Stimulated activated CD4-positive, alpha-beta T cell treated with anti-CD3 and anti-CD28 coated beads, Interleukin-15, amount 100 ng/mL, for 48 hours (primary cell): ENCODE measurements around the gene PTPRT.

Experiments used
- DNase-seq, 2 donors: peaks; one replicate each; pipeline ENCODE4 v3.0.0-alpha.2; 2020; ENCODE audit warnings: low read depth in 2 of 2

PTPRT gene

GRCh38 chr20:42974347-42974746 lies 215.4 kb downstream of the PTPRT start:
- no peak for DNase-seq

DNA sequence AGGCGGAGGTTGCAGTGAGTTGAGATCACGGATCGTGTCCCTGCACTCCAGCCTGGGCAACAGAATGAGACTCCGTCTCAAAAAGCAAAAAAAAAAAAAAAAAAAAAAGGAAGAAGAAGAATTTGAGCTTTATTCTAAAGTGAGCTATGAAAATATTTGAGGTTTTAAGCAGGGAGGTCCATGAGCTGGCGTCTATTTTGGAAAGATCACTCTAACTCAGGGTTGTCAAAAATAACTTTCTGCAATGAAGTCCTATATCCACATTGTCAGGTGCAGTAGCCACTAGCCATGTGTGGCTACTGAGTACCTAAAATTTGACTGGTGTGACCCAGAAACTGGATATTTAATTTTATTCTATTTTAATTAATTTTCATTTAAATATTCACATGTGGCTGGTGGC lies 217.1 kb downstream of the PTPRT start:
- DNase-seq = no peak

DNA sequence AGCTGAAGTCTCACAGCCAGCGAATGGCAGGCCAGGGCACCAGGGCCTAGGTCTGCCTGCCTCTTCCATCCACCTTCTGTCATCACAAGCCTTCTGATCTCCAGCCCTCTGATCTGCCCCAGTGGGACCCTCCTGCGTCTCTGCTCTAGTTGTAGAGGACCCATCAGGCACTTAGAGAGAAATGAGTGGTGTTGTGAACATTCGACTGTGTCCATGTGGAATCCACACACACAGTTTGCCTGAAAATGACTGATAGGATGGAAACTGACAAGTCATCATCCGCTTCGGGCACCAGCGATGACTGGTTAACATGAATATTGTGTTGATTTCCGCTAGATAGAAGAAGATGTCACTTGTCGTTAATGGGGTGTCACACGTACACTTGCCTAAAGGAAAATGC lies 221.0 kb downstream of the PTPRT start:
- no peak for DNase-seq

- no peak for DNase-seq
Observed at GRCh38 chr20:42963796-42964195, 225.9 kb downstream of the PTPRT start.

DNA sequence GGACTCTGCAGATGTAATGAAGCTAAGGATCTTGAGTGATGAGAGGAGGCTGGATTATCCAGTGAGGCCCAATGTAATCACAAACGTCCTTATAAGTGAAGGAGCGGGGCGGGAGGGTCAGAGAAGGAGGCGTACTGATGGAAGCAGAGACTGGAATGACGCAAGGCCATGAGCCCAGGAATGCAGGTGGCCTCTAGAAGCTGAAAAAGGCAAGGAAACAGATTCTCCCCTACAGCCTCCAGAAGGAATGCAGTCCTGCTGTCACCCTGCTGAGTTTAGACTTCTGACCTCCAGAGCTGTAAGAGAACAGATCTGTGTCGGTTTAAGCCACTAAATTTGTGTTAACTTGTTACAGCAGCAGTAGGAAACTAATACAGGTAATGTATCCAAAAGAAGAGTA lies 227.9 kb downstream of the PTPRT start:
- no peak for DNase-seq

DNA sequence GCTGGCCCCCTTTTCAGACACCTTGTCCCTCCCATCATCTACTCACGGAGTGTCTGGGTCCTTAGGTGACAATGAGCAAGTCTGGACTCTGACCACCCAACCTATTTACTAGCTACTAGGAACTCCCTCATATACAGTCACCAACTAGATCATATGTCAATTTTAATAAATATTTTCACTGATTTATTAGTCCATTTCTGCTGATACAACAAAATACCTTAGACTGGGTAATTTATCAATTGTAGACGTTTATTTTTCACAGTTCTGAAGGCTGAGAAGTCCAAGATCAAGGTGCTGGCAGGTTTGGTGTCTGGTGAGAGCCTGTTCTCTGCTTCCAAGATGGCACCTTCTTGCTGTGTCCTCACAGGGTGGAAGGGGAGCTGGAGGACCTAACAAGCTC lies 229.7 kb downstream of the PTPRT start:
- DNase-seq = no peak

GRCh38 chr20:42958367-42959069 lies 231.2 kb downstream of the PTPRT start:
- DNase-seq = no peak

DNA sequence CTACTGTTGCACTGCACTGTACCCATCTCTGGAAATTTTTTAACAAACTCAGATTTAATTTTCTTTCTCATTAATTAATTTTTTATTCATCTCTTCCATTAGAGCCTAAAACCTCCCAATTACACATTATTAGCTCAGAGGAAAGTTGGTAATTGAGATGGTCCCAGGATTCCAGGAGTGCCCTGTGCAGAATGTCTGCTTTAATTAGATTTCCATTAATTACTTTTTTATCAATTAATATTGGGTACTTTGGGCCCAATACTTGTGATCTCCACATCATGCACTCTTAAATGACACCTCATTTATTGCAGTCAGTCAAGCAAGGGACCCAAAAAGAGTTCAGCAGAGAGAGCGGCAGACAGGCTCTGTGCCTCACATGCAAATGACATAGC lies 232.0 kb downstream of the PTPRT start:
- DNase-seq = no peak

DNA sequence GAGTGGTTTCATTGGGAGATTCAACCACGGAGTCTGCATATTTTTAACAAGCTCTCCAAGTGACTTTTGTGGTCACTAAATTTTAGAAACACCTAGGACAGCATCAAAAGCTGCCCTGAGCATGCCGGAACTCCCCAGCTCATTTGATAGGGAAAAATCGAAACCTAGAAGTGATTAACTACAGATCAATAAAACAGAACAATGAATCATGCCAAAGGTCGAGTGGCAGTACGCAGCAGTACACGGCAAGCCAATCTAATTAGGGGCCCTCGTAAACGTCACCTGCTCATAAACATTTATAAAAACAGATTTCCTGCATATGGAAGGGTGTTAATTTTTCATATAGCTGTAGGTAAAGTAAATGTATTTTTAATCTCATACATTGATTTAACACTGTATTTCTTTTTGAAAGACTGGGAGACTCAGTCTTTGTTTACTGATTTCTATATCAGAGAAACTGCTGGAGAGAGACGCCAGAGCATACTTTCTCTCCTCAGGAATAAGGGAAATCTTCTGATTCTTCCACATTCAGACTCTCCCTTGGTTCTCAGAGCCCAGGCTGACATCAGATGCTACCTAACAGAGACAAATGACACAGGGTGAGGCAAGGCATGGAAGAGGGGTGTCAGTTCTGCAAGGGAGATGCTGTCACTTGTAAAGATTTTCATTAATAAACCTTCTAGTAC lies 232.5 kb downstream of the PTPRT start:
- no peak for DNase-seq

- no peak for DNase-seq
Observed at GRCh38 chr20:42955713-42956112, 234.0 kb downstream of the PTPRT start.

- no peak for DNase-seq
Observed at GRCh38 chr20:42954951-42955350, 234.8 kb downstream of the PTPRT start.

GRCh38 chr20:42949950-42950349 lies 239.8 kb downstream of the PTPRT start:
- no peak for DNase-seq

- DNase-seq = no peak
Observed at GRCh38 chr20:42945234-42945994, 244.3 kb downstream of the PTPRT start.

GRCh38 chr20:42941629-42942028 lies 248.1 kb downstream of the PTPRT start:
- no peak for DNase-seq

DNA sequence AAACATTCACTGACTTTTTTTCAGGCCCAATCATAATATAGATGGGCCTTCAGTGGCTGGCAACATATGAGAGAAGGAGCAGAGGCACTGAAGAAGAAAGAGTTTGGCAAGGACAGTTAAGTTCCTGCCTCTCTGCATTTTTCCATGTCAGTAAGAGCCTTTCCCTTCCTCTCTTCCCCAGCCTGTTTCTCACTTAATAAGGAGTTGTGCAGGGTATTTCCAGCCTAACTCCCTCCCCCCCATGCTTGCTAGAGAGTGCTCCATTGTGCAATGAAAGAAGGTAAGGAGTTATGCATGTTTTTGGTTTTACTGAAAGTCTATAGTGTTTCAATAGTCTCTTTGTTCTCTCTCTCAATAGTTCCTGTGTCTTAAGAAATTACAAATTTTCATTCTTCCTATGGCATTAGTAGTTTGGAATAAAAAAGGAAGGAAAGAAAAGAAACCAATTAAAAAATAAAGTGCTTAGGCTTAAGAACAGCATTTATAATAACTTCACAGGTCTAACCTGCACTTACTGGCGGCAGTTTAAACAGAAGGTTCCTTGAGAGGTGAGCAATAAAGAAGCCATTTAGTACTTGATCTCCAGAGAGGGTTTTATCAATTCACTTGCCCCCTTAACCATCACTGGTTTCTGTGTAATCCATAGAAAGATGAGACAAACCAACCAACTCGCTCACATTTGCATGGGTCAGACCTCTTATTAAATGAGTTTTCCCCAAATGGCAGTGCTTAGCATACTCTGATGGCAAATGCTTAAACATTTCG lies 251.1 kb downstream of the PTPRT start:
- DNase-seq = no peak

DNA sequence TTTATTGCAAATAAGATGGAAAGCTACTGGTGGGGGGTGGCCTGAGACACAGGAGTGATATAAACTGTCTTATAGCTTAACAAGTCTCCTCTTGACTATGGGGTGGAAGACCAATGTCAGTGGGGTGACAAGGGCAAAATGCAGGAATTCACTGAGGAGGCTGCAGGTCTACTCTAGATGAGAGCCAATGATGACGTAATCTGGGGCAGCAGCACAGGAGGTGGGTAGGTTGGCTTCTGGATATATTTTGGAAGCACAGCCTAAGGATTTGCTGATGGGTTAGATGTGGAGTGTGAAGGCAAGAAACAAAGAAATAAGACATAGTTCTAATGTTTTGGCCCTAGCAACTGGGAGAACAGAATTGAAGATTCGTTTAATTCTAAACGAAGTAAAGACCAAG lies 253.2 kb downstream of the PTPRT start:
- no peak for DNase-seq

DNA sequence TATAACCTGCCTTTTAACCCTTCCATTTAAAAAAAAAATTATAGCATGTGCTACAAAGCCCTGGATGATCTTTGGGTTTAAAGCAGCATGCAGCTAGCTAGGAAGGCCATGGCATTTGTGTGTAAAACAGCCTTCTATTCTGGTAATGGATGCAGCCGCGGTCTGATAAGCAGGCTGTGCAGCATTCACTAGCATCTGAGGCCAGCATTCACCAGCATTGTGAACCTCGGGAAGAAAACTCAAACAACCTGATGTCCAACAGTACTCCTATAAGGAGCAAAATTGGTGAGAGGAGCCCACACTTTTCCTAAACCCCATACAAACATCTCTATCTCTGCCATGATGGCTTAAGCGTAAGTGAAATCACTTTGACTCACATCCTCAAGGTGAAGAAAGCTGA lies 265.5 kb downstream of the PTPRT start:
- DNase-seq = no peak

DNA sequence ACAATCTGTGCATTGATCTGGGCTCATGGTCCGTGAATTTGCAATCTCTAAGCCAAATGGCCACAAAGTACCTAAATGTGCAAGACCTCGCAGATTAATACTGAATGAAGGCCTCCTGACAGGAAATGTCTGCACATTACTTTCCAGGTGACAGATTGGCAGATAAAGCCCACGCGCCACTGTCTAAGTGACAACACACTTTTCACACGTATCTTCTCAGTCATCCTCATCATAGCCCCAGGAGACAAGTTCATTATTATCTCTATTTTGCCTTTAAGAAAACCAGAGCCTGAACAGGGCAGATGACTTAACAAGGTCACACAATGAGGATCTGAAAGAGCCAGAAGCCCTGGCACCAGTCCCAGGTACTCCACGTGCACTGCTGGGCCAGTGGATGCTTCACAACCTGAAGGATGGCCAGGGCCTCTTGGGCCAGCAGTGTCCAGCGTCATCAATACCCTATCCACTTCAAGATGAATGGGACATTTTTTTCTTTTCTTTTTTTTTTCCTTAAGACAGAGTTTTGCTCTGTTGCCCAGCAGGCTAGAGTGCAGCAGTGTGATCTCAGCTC lies 266.3 kb downstream of the PTPRT start:
- DNase-seq = no peak

GRCh38 chr20:42920776-42921175 lies 268.9 kb downstream of the PTPRT start:
- DNase-seq = no peak

DNA sequence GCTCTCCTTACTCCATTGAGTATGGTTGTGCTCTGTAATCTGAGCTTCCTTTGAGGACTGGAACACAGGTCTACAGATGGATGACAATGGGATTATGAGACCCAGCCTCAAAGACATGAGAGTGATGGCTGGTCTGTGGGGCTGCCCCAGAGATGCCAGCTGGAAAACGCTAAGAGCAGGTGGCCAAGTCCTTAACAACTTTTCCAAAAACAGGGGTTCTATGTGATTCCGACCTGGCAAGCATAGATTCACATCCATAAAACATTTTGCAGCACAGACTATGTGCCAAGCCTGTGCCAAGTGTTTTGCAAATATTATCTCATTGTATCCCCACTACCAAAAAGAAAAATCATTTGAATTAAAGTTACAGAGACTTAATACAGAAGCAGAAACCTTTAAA lies 270.4 kb downstream of the PTPRT start:
- no peak for DNase-seq

GRCh38 chr20:42915081-42915480 lies 274.6 kb downstream of the PTPRT start:
- DNase-seq = no peak

GRCh38 chr20:42914302-42914701 lies 275.4 kb downstream of the PTPRT start:
- no peak for DNase-seq
